HG02571 (cell line): ENCODE measurements around the gene FAM149A.

ENCODE experiments used
- ATAC-seq: cut with Tn5 transposase; IDR thresholded peaks from one replicate; pipeline ENCODE4 v1.9.1; 2021; ENCODE audit warnings: mild to moderate bottlenecking, moderate library complexity; ENCODE audit not compliant: unreplicated experiment

The FAM149A gene

DNA sequence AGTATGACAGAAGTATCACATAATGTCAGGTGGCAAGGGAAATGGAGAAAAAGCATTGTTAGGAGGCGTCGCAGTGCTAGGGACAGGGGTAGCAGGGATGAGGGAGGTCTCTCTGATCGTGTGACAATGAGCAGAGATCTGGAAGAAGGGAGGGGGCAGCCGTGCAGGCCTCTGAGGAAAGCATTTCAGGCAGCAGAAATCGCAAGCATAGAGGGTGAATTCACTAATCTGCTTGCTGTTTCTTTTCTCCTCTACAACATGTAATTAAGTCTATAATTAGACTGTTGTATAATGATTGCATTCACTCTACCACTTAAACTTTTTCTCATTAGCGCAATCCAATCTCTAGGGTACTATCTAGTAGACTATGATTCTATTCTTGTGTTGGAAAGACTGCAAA, 96.0 kb downstream of the FAM149A start:
- no peak for ATAC-seq

DNA sequence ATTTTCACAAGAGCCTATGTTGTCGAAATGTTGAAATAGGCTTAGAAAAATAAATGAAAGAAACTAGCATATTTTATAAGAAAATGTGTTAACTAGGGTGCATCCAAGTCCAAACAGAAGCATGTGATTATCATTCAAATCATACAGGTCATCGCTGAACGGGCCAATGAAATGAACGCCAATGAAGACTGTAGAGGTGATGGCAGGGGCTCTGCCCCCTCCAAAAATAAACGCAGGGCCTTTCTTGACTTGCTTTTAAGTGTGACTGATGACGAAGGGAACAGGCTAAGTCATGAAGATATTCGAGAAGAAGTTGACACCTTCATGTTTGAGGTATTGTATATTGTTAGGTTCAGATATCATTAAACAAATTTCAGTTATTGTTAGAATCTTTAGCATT, 96.5 kb downstream of the FAM149A start:
- ATAC-seq, result no peak

DNA sequence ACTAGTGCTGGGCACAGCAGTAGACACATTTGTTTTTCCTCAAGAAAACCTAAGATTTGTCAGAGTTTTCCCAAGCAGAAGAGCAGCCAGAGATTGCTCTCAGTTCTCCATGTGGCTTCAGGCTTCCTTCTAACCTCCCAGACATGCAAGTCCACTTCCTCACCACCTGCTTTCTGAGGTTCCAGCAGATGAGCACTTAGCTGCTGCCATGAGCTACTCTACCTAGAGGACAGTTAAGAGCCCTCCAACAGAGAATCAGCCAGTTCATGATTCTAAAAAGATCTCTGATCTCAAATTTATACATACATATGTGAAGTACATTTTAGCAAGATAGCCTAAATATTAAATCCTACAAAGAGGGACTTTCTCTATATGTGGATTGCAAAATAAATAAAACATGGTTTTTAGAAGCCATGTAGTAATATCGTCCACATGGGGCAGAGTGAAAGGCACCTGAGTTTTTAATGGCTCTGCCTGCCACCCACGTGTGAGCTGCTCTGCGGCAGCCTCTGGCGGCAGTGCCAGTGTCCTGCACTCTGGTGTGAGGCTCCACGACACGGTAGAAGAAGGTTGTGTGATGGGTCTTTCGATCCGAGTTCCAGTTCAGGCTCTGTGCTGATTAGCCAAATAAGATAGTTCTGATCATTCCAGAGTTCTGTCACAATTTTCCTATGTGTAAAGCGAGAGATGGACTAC, 97.2 kb downstream of the FAM149A start:
- ATAC-seq, result peak; percentile 97

DNA sequence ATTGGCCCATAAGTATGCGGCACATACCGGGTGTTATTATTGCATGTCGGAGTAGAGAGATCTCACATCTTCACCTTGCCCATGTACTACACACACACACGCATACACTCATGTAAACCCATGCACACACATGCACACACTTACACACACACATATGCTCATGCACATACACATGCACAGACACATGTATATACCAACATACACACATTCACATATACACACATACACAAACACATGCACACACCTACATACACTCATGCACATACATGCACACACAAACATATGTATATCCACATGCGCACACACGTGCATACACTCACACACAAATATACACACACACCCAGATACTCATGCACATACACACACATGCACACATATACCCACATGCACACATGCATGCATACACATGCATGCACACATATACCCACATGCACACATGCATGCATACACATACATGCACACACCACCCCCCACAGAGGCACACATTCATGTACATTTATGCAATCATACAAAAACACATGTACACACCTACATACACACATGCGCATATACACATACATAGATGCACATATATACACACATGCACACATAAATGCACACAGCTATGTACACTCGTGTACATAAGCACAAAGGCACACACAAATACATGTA, 98.1 kb downstream of the FAM149A start:
- ATAC-seq, result no peak

DNA sequence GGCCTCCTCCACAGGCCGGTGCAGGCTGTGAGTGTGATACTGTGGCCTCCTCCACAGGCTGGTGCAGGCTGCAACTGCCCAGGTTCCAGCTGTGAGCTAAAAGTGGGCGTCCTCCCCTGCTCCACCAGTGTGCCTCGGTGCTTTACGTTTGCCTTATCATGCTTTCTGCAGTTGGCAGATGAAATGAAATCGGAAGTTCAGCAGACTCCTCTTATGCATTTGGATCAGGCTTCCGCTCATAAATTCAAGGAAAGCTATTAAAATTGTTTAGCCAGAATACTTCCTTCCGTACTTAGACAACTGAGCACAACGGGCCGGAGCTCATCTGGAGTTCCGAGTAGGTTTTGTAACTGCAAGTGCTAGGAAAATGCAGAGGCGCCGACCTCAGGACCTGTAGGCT, 98.9 kb downstream of the FAM149A start:
- ATAC-seq, result no peak

DNA sequence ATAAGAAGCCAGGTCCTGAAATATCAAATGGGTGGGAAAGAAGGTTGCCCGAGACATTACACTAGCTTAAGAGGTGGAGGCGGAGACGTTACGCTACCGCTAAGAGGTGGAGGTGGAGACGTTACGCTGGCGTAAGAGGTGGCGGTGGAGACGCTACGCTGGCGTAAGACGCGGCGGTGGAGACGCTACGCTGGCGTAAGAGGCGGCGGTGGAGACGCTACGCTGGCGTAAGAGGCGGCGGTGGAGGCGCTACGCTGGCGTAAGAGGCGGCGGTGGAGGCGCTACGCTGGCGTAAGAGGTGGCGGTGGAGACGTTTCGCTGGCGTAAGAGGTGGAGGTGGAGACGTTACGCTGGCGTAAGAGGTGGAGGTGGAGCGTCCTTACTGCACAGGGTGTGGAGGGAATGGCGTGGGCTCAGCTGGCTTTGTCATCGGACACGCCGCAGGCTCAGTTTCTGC, 99.6 kb downstream of the FAM149A start:
- no peak for ATAC-seq

DNA sequence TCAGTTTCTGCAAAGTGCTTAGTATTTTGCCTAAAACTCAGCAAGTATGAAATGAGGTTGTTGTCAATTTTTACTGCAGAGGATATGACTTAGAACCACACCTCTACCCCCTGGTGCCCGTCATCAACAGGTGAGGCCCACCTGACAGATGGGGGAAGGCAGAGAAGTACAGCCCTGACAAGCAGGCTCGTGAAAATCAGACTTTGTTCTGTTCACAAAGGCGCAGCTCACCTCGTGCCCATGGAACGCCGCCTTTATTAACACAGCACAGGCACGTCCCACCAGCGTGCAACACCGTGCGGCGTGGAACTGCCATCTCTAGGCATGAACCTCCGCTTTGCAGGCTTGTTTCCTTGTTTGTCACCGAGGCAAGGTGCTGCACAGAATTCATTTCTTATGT, 100.2 kb downstream of the FAM149A start:
- no peak for ATAC-seq

DNA sequence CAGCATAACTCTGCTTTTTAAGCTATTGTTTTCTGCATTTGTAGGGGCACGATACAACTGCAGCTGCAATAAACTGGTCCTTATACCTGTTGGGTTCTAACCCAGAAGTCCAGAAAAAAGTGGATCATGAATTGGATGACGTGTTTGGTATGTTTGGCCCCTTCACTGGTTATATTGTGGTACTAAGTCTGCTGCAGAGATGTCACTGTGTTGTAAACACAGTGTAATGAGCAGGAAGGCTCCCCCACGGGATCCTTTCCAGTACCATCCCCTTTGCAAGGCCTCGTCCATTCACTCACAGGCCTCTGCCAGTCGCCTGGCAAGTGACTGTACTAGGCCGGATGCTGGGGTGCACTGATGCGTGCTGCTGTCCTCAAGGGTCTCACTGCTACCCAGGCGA, 100.7 kb downstream of the FAM149A start:
- ATAC-seq, result no peak

DNA sequence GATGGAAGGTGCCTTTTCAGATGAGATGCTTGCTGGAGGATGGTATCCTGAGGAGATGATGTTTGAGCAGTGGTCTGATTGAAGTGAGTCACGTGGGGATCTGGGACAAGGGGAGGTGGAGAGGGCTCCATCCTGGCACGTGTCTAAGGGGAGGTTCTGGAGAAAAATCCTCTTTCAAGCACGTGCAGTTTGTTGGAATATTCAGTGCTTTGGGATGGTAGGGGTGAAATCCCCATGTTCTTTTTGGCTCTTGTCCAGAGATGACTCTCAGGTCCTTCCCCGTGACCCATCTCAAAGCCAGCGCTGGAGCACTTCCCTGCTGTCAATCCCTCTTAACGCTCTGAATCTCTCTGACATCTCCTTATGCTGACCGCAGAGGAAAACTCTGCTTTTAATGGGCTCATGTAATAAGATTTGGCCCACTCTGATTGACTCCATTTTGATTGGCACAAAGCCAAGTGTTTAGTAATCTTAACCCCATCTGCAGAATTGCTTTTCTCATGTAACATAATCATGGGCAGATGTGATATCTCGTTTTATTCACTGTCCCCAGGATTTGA, 112.0 kb downstream of the FAM149A start:
- no peak for ATAC-seq

DNA sequence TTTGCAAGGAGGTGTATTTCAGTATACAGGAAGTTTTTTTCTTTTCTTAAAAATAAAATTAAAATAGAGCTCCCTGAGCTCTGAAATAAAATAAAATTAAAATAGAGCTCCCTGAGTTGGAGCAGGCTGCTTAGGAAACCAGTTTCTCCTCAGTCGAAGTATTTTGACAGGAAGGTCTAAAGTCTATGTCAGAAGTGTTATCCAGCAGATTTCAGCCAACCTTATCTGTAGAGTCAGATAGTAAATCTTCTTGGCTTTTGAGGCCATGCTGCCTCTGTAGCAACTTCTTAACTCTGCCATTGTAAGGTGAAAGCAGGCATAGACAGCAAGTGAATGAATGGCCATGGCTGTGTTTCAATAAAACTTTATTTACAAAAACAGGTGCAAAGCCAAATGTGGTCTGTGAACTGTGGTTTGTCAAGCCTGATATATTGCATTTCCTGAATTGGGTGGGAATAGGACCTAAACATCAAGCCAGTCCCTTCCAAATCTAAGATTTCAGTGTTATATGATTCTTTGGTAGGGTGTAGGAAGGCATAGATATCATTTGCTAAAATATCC, 113.3 kb downstream of the FAM149A start:
- no peak for ATAC-seq

DNA sequence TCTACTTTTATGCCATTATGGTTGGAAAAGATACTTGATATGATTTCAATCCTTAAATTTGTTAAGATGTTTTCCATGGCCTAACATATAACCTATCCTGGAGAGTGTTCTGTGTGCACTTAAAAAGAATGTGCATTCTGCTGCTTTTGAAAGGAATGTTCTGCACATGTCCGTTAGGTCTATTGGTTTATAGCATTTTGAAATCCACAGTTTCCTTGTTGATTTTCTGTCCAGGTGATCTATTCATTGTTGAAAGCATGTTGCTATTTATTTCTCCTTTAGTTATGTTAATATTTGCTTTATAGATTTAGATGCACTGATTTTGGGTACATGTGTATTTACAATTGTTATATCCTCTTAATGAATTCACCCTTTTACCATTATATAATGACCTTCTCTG, 117.1 kb downstream of the FAM149A start:
- ATAC-seq, result no peak
